Muscle of leg (tissue), 11 donors: Measurements from ENCODE around the gene SMOC2. TPM values are rescaled to one million over a fixed set of nuclear protein-coding genes. Genes with fewer than 3 reads are reported as not detected.

ENCODE experiments used
- DNase-seq: peaks from one replicate; pipeline ENCODE4 v3.0.0; 2013
- H3K27ac ChIP-seq: one replicate; pipeline ENCODE4 v1.5.1; 2013; ENCODE audit warnings: mild to moderate bottlenecking, low read length, control low read depth
- H3K27me3 ChIP-seq: one replicate; pipeline ENCODE4 v1.6.1; 2013; ENCODE audit warnings: low read length; ENCODE audit not compliant: control insufficient read depth, insufficient read depth
- H3K36me3 ChIP-seq: one replicate; pipeline ENCODE4 v1.6.1; 2013; ENCODE audit warnings: low read length; ENCODE audit not compliant: control insufficient read depth, insufficient read depth
- H3K4me1 ChIP-seq: one replicate; pipeline ENCODE4 v1.6.1; 2013; ENCODE audit warnings: low read length; ENCODE audit not compliant: control insufficient read depth, insufficient read depth
- H3K4me3 ChIP-seq: one replicate; pipeline ENCODE4 v1.5.1; 2013; ENCODE audit warnings: low read length, control low read depth
- H3K9me3 ChIP-seq: replicated peaks from 2 replicates; pipeline ENCODE4 v1.6.1; 2013; ENCODE audit warnings: low read depth, low read length; ENCODE audit not compliant: control insufficient read depth
- WGBS: methylation state at CpG from one replicate; pipeline ENCODE4 v1.1.5; 2013; ENCODE audit warnings: missing lambda C conversion rate; ENCODE audit not compliant: insufficient coverage; 5-methylcytosine and 5-hydroxymethylcytosine counted together
- polyA plus RNA-seq, 8 donors: library from polyadenylated mRNA; unstranded; fragments of 120-200 nt; gene quantifications; one replicate each; pipeline versions ENCODE4 v1.2.1 to v1.2.3, GENCODE V29; 2013; ENCODE audit warnings: inconsistent platforms in 1 of 8, low replicate concordance in 1 of 8; ENCODE audit not compliant: insufficient read length in 8 of 8, insufficient read depth in 1 of 8
- total RNA-seq: library from RNA; stranded (reverse); fragments of 120-200 nt; gene quantifications from one replicate; pipeline ENCODE4 v1.2.4, GENCODE V29; 2013

The SMOC2 gene
- total and polyA plus RNA-seq, 9 donors = 58.0 to 109 (median 78.9) TPM

DNA sequence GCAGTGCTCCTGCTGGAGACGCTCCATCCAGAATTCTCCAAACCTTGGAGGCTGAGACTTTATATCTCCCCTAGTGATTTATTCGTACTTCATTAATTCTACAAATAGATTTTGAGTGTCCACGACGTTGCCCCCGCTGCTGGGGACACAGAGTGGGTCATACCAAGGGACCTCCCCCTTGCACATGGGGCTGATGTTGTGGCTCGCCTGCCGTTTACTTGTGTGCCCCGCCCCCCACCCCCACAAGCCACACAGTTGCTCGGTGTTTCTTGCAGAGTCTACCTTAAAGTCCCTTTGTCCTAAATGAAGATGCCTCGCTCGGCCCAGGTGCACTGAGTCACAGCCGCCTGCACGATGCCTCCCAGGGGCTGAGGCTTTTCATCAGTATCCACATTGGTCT lies 20.3 kb upstream of the SMOC2 start:
- no peaks in the 10 kb centered on the region for H3K36me3 ChIP-seq
- H3K4me1 ChIP-seq = peaks cover 39% of the 10 kb centered on the region
- H3K27me3 ChIP-seq = peaks cover 6% of the 10 kb centered on the region
- H3K27ac ChIP-seq = no peak overlapping the region
- no peak for DNase-seq
- no peaks in the 10 kb centered on the region for H3K9me3 ChIP-seq
- no peak overlapping the region for H3K4me3 ChIP-seq
- WGBS = 80% methylated on average over 11 of the region's 13 CpGs

GRCh38 chr6:168427184-168427583 lies 13.8 kb upstream of the SMOC2 start:
- H3K27me3 ChIP-seq = peaks cover 1% of the 10 kb centered on the region
- no peak overlapping the region for H3K4me3 ChIP-seq
- 92% methylated on average over 7 of the region's 8 CpGs for WGBS
- no peak overlapping the region for H3K27ac ChIP-seq
- no peak for DNase-seq
- no peaks in the 10 kb centered on the region for H3K36me3 ChIP-seq
- peaks cover 4% of the 10 kb centered on the region for H3K4me1 ChIP-seq
- no peaks in the 10 kb centered on the region for H3K9me3 ChIP-seq

GRCh38 chr6:168428052-168428826 lies 12.7 kb upstream of the SMOC2 start:
- Histone ChIP-seq H3K4me3 (no peak overlapping the region), H3K27ac (no peak overlapping the region), H3K4me1 (peaks cover 4% of the 10 kb centered on the region), H3K9me3 (no peaks in the 10 kb centered on the region), H3K36me3 (no peaks in the 10 kb centered on the region), H3K27me3 (peaks cover 4% of the 10 kb centered on the region)
- DNase-seq = no peak
- WGBS = 64% methylated on average over 4 of the region's 14 CpGs

DNA sequence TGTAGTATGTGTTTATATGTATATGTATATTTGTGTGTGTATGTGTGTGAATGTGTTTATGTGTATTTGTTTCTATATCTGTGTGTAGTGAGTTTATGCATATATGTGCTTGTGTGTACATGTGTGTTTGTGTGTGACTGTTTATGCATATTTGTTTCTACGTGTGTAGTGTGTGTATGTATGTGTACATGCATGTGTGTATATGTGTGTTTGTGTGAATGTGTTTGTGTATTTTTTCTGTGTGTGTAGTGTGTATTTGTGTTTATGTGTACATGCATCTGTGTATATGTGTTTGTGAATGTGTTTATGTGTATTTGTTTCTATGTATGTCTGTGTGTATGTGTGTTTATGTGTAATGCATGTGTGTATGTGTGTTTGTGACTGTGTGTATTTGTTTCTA lies 12.1 kb upstream of the SMOC2 start:
- Histone ChIP-seq H3K4me3 (no peak overlapping the region), H3K4me1 (peaks cover 4% of the 10 kb centered on the region), H3K36me3 (no peaks in the 10 kb centered on the region), H3K27ac (no peak overlapping the region), H3K27me3 (peaks cover 4% of the 10 kb centered on the region), H3K9me3 (no peaks in the 10 kb centered on the region)
- 80% methylated on average over 1 of the region's 1 CpG for WGBS
- no peak for DNase-seq

GRCh38 chr6:168432196-168432595 lies 8.8 kb upstream of the SMOC2 start:
- Histone ChIP-seq H3K36me3 (no peaks in the 10 kb centered on the region), H3K27me3 (peaks cover 4% of the 10 kb centered on the region), H3K9me3 (no peaks in the 10 kb centered on the region), H3K4me1 (peaks cover 4% of the 10 kb centered on the region), H3K27ac (no peak overlapping the region), H3K4me3 (no peak overlapping the region)
- DNase-seq = no peak
- WGBS = 95% methylated on average over 6 of the region's 9 CpGs

DNA sequence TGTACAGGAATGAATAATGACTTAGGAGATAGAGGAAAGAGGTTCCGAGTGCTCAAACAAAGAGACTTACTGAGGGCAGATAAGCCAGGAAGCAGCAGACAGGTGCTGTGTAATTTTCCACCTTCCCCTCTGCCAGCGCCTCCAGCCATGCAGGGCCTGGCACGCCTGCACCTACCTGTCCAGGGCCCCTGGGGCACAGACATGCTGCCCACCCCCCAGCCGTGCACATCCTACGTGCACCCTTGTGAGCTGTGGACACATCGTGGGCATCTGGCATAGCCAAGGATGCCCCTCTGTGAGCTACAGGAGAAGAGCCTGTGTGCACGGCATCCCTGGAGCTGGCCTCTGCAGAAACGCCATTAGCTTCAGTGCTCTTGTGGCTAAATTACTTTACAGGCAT lies 7.1 kb upstream of the SMOC2 start:
- Histone ChIP-seq H3K9me3 (no peaks in the 10 kb centered on the region), H3K4me1 (no peaks in the 10 kb centered on the region), H3K27ac (no peak overlapping the region), H3K27me3 (peaks cover 7% of the 10 kb centered on the region), H3K36me3 (no peaks in the 10 kb centered on the region), H3K4me3 (no peak overlapping the region)
- 83% methylated on average over 7 of the region's 8 CpGs for WGBS
- no peak for DNase-seq

- Histone ChIP-seq H3K4me1 (peaks cover 2% of the 10 kb centered on the region), H3K27me3 (peaks cover 7% of the 10 kb centered on the region), H3K4me3 (no peak overlapping the region), H3K9me3 (no peaks in the 10 kb centered on the region), H3K27ac (no peak overlapping the region), H3K36me3 (no peaks in the 10 kb centered on the region)
- DNase-seq = no peak
- WGBS = 67% methylated on average over 1 of the region's 6 CpGs
Observed at GRCh38 chr6:168434505-168434904, 6.5 kb upstream of the SMOC2 start.

DNA sequence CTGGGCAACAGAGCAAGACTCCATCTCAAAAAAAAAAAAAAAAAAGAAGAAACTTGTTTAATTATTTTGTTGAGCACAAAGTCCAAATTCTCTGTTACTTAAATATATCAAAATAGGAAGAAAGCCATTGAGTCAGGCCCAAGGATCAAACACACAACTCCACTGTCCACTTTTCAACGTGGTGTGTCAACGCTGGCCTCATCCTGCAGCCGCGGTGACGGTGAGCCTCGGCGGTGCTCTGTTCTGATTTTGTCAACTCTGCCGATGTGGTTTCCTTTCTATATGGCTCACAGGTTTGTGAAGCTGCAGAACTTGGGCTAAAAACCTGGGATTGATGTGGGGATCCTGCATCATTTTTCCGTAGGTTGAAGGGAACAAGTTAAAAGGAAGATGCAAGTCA lies 3.2 kb upstream of the SMOC2 start:
- peaks cover 22% of the 10 kb centered on the region for H3K4me1 ChIP-seq
- no peaks in the 10 kb centered on the region for H3K9me3 ChIP-seq
- peaks cover 30% of the 10 kb centered on the region for H3K27me3 ChIP-seq
- no peak overlapping the region for H3K4me3 ChIP-seq
- no peak for DNase-seq
- no peak overlapping the region for H3K27ac ChIP-seq
- H3K36me3 ChIP-seq = no peaks in the 10 kb centered on the region
- WGBS = 79% methylated on average over 7 of the region's 9 CpGs

DNA sequence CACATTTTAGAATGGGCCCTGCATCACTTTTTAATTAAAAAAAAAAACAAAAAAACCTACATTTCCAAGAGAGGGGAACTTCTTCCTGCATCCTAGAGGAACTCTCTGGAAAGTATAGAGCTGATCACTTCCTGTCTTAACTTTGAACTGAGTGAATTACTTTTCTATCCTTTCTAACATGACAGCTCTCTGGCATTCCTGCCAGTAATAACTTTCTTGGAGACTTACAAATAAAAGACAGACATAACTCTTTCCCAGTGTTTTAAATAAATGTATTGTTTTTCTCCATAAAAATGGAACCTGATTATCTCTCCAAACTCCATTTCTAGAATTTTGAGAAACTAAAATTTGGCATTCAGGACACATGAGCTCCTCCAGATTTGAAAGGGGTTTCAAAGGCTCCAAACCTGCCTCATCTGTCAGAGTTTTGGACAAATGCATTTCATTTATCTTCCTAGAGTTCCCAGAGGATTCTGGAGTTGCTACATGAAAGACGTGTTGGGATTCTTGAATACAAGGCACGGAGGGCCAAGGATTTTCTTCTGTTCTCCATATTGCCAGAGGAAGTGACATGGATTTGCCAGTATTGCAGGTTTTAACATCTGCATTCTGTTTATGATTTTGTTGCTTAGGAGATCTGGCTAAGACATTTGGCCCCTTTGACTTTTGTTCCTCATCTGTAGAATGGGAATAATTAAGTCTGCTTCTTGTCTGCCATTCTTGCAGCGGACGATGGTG lies 2.0 kb upstream of the SMOC2 start:
- DNase-seq = peak; percentile 88
- H3K27me3 ChIP-seq = peaks cover 42% of the 10 kb centered on the region
- WGBS = 46% methylated on average over 4 of the region's 4 CpGs

GRCh38 chr6:168439794-168440450 lies 1.1 kb upstream of the SMOC2 start:
- DNase-seq = peak; percentile 74
- 5% methylated on average over 4 of the region's 8 CpGs for whole genome bisulfite sequencing
- H3K4me3 ChIP-seq = no peak overlapping the region
- no peaks in the 10 kb centered on the region for H3K9me3 ChIP-seq
- H3K27me3 ChIP-seq = peaks cover 46% of the 10 kb centered on the region
- H3K27ac ChIP-seq = peak overlapping the region; percentile 82
- H3K36me3 ChIP-seq = no peaks in the 10 kb centered on the region
- H3K4me1 ChIP-seq = peaks cover 25% of the 10 kb centered on the region

More for the DNA sequence above, 2.0 kb upstream of the SMOC2 start:
- H3K4me3 ChIP-seq = no peak overlapping the region
- H3K36me3 ChIP-seq = no peaks in the 10 kb centered on the region
- no peaks in the 10 kb centered on the region for H3K9me3 ChIP-seq
- H3K4me1 ChIP-seq = peaks cover 25% of the 10 kb centered on the region
- H3K27ac ChIP-seq = peak overlapping the region; percentile 29
